IMR-90 (cell line): ENCODE data around the gene RADIL.

ENCODE experiments used
- BHLHE40 ChIP-seq: fragments of 150-350 bp; IDR thresholded peaks from 2 replicates; pipeline ENCODE4 v1.6.1; 2016; ENCODE audit warnings: mild to moderate bottlenecking, low read depth, low read length
- CEBPB ChIP-seq: IDR thresholded peaks from 2 replicates; pipeline ENCODE4 v1.6.1; 2012; ENCODE audit warnings: low read depth, low read length, improper control_type of control experiment
- CHD1 ChIP-seq: IDR thresholded peaks from 2 replicates; pipeline ENCODE4 v1.6.1; 2012; ENCODE audit warnings: low read depth, low read length, improper control_type of control experiment
- FOS ChIP-seq: fragments of 150-350 bp; IDR thresholded peaks from 2 replicates; pipeline ENCODE4 v1.6.1; 2016; ENCODE audit warnings: low read depth, low read length
- MAFK ChIP-seq: IDR thresholded peaks from 2 replicates; pipeline ENCODE4 v1.6.1; 2012; ENCODE audit warnings: low read depth, low read length, improper control_type of control experiment
- MXI1 ChIP-seq: IDR thresholded peaks from 2 replicates; pipeline ENCODE4 v1.6.1; 2012; ENCODE audit warnings: low read depth, mild to moderate bottlenecking, low read length, moderate library complexity, borderline replicate concordance
- NFE2L2 ChIP-seq: fragments of 150-350 bp; IDR thresholded peaks from 2 replicates; pipeline ENCODE4 v1.6.1; 2016; ENCODE audit warnings: low read depth, mild to moderate bottlenecking, low read length
- POLR2A ChIP-seq: IDR thresholded peaks from 2 replicates; pipeline ENCODE4 v1.6.1; 2012; ENCODE audit warnings: mild to moderate bottlenecking, low read depth, low read length
- RCOR1 ChIP-seq: IDR thresholded peaks from 2 replicates; pipeline ENCODE4 v1.6.1; 2012; ENCODE audit warnings: mild to moderate bottlenecking, low read length, improper control_type of control experiment; ENCODE audit not compliant: insufficient replicate concordance
- RFX5 ChIP-seq: IDR thresholded peaks from 2 replicates; pipeline ENCODE4 v1.8.0; 2012; ENCODE audit warnings: low read depth, mild to moderate bottlenecking, low read length, moderate library complexity
- SMC3 ChIP-seq: fragments of 150-350 bp; IDR thresholded peaks from 2 replicates; pipeline ENCODE4 v1.6.1; 2016; ENCODE audit warnings: low read depth, mild to moderate bottlenecking, antibody characterized with exemption, low read length, moderate library complexity
- TF ChIP-seq, protein P1 (sequence below): fragments of 150-350 bp; IDR thresholded peaks from 2 replicates; pipeline ENCODE4 v1.6.1; 2017; ENCODE audit warnings: mild to moderate bottlenecking, antibody characterized with exemption, low read length, low read depth
- TF ChIP-seq, protein P2 (sequence below): conservative IDR thresholded peaks from 2 replicates; pipeline ENCODE4 v1.5.1; 2012; ENCODE audit warnings: mild to moderate bottlenecking, low read depth, low read length, improper control_type of control experiment

- no peak for TF ChIP-seq MAFK
- TF ChIP-seq, protein P1, sequence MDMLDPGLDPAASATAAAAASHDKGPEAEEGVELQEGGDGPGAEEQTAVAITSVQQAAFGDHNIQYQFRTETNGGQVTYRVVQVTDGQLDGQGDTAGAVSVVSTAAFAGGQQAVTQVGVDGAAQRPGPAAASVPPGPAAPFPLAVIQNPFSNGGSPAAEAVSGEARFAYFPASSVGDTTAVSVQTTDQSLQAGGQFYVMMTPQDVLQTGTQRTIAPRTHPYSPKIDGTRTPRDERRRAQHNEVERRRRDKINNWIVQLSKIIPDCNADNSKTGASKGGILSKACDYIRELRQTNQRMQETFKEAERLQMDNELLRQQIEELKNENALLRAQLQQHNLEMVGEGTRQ: no peak
- TF ChIP-seq POLR2A: no peak
- no peak for TF ChIP-seq BHLHE40
- TF ChIP-seq, protein P2, sequence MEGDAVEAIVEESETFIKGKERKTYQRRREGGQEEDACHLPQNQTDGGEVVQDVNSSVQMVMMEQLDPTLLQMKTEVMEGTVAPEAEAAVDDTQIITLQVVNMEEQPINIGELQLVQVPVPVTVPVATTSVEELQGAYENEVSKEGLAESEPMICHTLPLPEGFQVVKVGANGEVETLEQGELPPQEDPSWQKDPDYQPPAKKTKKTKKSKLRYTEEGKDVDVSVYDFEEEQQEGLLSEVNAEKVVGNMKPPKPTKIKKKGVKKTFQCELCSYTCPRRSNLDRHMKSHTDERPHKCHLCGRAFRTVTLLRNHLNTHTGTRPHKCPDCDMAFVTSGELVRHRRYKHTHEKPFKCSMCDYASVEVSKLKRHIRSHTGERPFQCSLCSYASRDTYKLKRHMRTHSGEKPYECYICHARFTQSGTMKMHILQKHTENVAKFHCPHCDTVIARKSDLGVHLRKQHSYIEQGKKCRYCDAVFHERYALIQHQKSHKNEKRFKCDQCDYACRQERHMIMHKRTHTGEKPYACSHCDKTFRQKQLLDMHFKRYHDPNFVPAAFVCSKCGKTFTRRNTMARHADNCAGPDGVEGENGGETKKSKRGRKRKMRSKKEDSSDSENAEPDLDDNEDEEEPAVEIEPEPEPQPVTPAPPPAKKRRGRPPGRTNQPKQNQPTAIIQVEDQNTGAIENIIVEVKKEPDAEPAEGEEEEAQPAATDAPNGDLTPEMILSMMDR: no peak
- TF ChIP-seq FOS: no peak
- no peak for TF ChIP-seq SMC3
- no peak for TF ChIP-seq CEBPB
- TF ChIP-seq CHD1: no peak
- no peak for TF ChIP-seq RFX5
- TF ChIP-seq RCOR1: no peak
- TF ChIP-seq NFE2L2: no peak
- no peak for TF ChIP-seq MXI1
Observed at GRCh38 chr7:4788627-4789189, 94.8 kb downstream of the RADIL start.
